Breast epithelium (tissue), 4 donors: ENCODE measurements around the gene PCNX1. TPM values are rescaled to one million over a fixed set of nuclear protein-coding genes. Genes with fewer than 3 reads are reported as not detected.
A peak's percentile ranks its signal among the peaks of the same experiment; 100 is the strongest.

ENCODE experiments used
- DNase-seq, 2 donors: peaks; one replicate each; pipeline ENCODE4 v3.0.0-alpha.2; 2019; ENCODE audit warnings: low spot score in 2 of 2
- H3K27ac ChIP-seq, 2 donors: fragments of 200-600 bp; sonication (generic) in 1 of 2; one replicate each; pipeline ENCODE4 v1.5.1; 2016 to 2019; ENCODE audit warnings: mild to moderate bottlenecking in 1 of 2
- H3K27me3 ChIP-seq, 2 donors: fragments of 200-600 bp; sonication (generic) in 1 of 2; one replicate each; pipeline versions ENCODE4 v1.5.1 to v1.6.0; 2017 to 2019; ENCODE audit warnings: control low read depth in 1 of 2, mild to moderate bottlenecking in 1 of 2
- H3K36me3 ChIP-seq: fragments of 200-600 bp; one replicate; pipeline ENCODE4 v1.5.1; 2019
- H3K4me1 ChIP-seq, 2 donors: fragments of 200-600 bp; sonication (generic); one replicate each; pipeline ENCODE4 v1.5.1; 2016 to 2019; ENCODE audit warnings: control low read depth in 1 of 2
- H3K4me3 ChIP-seq, 3 donors: fragments of 200-600 bp; sonication (generic); 1 replicate in 2 of 3; 2 replicates in 1 of 3; pipeline ENCODE4 v1.5.1; 2016 to 2019; ENCODE audit warnings: mild to moderate bottlenecking in 3 of 3, moderate library complexity in 2 of 3
- H3K9me3 ChIP-seq, 2 donors: fragments of 200-600 bp; sonication (generic) in 1 of 2; one replicate each; pipeline ENCODE4 v1.5.1; 2016 to 2019; ENCODE audit warnings: control low read depth in 1 of 2
- CTCF ChIP-seq, 3 donors: fragments of 450-650 bp; IDR thresholded peaks; one replicate each; pipeline ENCODE4 v1.5.1; 2016 to 2017; ENCODE audit warnings: antibody characterized with exemption in 3 of 3, mild to moderate bottlenecking in 3 of 3, moderate library complexity in 3 of 3
- POLR2A ChIP-seq: fragments of 450-650 bp; IDR thresholded peaks from one replicate; pipeline ENCODE4 v1.6.1; 2016; ENCODE audit warnings: antibody characterized with exemption, mild to moderate bottlenecking, moderate library complexity
- POLR2AphosphoS5 ChIP-seq, 3 donors: sonication (generic); formaldehyde crosslinking; IDR thresholded peaks; one replicate each; pipeline ENCODE4 v1.6.1; 2017; ENCODE audit warnings: antibody characterized with exemption in 3 of 3
- intact Hi-C: fragments of 100-400 bp; cut with DNase I; formaldehyde crosslinking; loops from one replicate; pipeline ENCODE4 v1.15.1; 2023; ENCODE audit warnings: low total_unique reads
- total RNA-seq, 3 donors: library from RNA; depleted of rRNA; stranded (reverse); fragments of >200 nt; gene quantifications; one replicate each; pipeline ENCODE4 v1.1.0, GENCODE V29; 2016

The PCNX1 gene
- total RNA-seq, 3 donors from 2014 or later: 61.8 to 105 (median 92.5) TPM

GRCh38 chr14:71103662-71104484, 196.6 kb downstream of the PCNX1 start:
- Histone ChIP-seq H3K27me3 (no peaks in the 10 kb centered on the region), H3K4me3 (no peak overlapping the region), H3K36me3 (peaks cover 4% of the 10 kb centered on the region), H3K4me1 (no peaks in the 10 kb centered on the region), H3K9me3 (no peaks in the 10 kb centered on the region), H3K27ac (no peak overlapping the region)
- DNase-seq: no peak
- TF ChIP-seq POLR2A (no peak), CTCF (IDR thresholded peaks at IDR 0.05) (peak; percentile 25 to 65 (median 40))
- intact Hi-C loops: no loop called here

- H3K4me3 ChIP-seq: no peak overlapping the region
- H3K27me3 ChIP-seq: no peaks in the 10 kb centered on the region
- TF ChIP-seq POLR2A (no peak), CTCF (IDR thresholded peaks at IDR 0.05) (no peak), POLR2AphosphoS5 (IDR thresholded peaks at IDR 0.05) (no peak)
- H3K36me3 ChIP-seq: peaks cover 9% of the 10 kb centered on the region
- no peak for DNase-seq
- H3K4me1 ChIP-seq: no peaks in the 10 kb centered on the region
- no peak overlapping the region for H3K27ac ChIP-seq
- intact Hi-C loops: no loop called here
- no peaks in the 10 kb centered on the region for H3K9me3 ChIP-seq
Measured at GRCh38 chr14:71105177-71105576, 197.9 kb downstream of the PCNX1 start.

GRCh38 chr14:71107921-71108320, 200.7 kb downstream of the PCNX1 start:
- DNase-seq: no peak
- H3K9me3 ChIP-seq: no peaks in the 10 kb centered on the region
- H3K36me3 ChIP-seq: peaks cover 11% of the 10 kb centered on the region
- intact Hi-C loops: no loop called here
- H3K4me1 ChIP-seq: no peaks in the 10 kb centered on the region
- no peak for TF ChIP-seq CTCF (IDR thresholded peaks at IDR 0.05)
- no peaks in the 10 kb centered on the region for H3K27me3 ChIP-seq
- H3K27ac ChIP-seq: no peak overlapping the region
- H3K4me3 ChIP-seq: no peak overlapping the region

GRCh38 chr14:71108398-71109119, 201.3 kb downstream of the PCNX1 start:
- H3K9me3 ChIP-seq: no peaks in the 10 kb centered on the region
- H3K27ac ChIP-seq: no peak overlapping the region
- no peaks in the 10 kb centered on the region for H3K27me3 ChIP-seq
- no peaks in the 10 kb centered on the region for H3K4me1 ChIP-seq
- no peak for DNase-seq
- intact Hi-C loops: no loop called here
- peaks cover 10% of the 10 kb centered on the region for H3K36me3 ChIP-seq
- no peak overlapping the region for H3K4me3 ChIP-seq
- TF ChIP-seq POLR2AphosphoS5 (IDR thresholded peaks at IDR 0.05): no peak
- TF ChIP-seq POLR2A: no peak
- no peak for TF ChIP-seq CTCF (IDR thresholded peaks at IDR 0.05)

- TF ChIP-seq POLR2A (no peak), POLR2AphosphoS5 (IDR thresholded peaks at IDR 0.05) (no peak), CTCF (IDR thresholded peaks at IDR 0.05) (no peak)
Measured at GRCh38 chr14:71113376-71113775, 206.1 kb downstream of the PCNX1 start.

More at GRCh38 chr14:71113376-71113775, 206.1 kb downstream of the PCNX1 start:
- no peaks in the 10 kb centered on the region for H3K27me3 ChIP-seq
- intact Hi-C loops: no loop called here
- peaks cover 10% of the 10 kb centered on the region for H3K36me3 ChIP-seq
- H3K4me1 ChIP-seq: no peaks in the 10 kb centered on the region
- no peak overlapping the region for H3K4me3 ChIP-seq
- H3K9me3 ChIP-seq: no peaks in the 10 kb centered on the region
- no peak overlapping the region for H3K27ac ChIP-seq
- no peak for DNase-seq
